Stimulated activated naive B cell treated with anti-CD40 and anti-IgM and Interleukin-4, amounts not matched to agents 10 μg/mL and 1 μg/mL and 100 μg/mL, for 72 hours (primary cell): ENCODE data around the gene RTCB.

Experiments used
- ATAC-seq, 2 donors: fragments of 150-1000 bp; cut with Tn5 transposase; replicated peaks; 2 replicates each; pipeline ENCODE4 v1.10.0; 2021; ENCODE audit warnings: moderate library complexity in 1 of 2
- DNase-seq: peaks from one replicate; pipeline ENCODE4 v3.0.0; 2021
- H3K27ac Mint-ChIP-seq: one replicate; pipeline ENCODE4 v1.8.0; 2022; ENCODE audit warnings: mild to moderate bottlenecking, mixed read lengths
- H3K27me3 Mint-ChIP-seq, 2 donors: one replicate each; pipeline ENCODE4 v1.8.0; 2022; ENCODE audit warnings: mixed read lengths in 2 of 2
- H3K36me3 Mint-ChIP-seq, 2 donors: one replicate each; pipeline ENCODE4 v1.8.0; 2022; ENCODE audit warnings: mixed read lengths in 2 of 2, mild to moderate bottlenecking in 1 of 2
- H3K4me1 Mint-ChIP-seq, 2 donors: one replicate each; pipeline ENCODE4 v1.8.0; 2022; ENCODE audit warnings: mixed read lengths in 2 of 2, mild to moderate bottlenecking in 1 of 2
- H3K4me3 Mint-ChIP-seq, 2 donors: one replicate each; pipeline ENCODE4 v1.8.0; 2022; ENCODE audit warnings: mild to moderate bottlenecking in 2 of 2, mixed read lengths in 2 of 2, moderate library complexity in 1 of 2
- H3K9me3 Mint-ChIP-seq, 2 donors: one replicate each; pipeline ENCODE4 v1.8.0; 2022; ENCODE audit warnings: mixed read lengths in 2 of 2, mild to moderate bottlenecking in 1 of 2

Gene RTCB

DNA sequence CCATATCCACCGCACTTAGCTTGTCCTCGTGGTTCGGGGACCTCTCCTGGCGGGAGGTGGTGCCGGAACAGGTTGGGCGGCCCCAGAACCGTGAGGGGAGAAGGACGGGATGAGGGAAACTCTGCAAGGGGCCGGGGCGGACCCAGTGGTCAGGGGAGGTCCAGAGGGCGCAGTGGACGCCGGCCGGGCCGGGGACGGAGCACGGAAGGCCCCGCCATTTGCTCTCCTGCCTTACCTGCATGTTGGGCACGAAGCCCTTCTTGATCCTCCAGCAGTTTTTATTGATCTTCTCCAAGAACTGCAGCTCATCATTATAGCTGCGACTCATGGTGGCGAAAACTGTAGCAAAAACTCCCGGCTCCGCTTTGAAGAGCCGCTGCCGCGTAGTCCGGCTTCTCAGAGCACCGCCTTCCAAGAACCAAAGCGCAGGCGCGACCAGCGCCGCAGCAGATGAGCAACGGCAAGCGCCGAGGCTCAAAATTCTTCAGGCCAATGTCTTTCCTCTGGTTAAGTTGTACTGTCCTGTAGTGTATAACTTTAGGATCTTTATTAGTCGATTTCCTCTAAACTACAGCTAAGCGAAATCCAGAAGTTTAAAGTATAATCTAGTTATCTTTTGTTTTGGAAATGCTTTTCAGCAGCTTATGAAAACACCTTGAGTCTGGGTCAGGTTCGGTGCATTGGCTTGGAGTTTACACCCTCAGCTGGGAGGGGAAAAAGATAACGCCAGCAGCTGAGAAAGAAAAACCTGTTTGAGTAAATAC, at the start of gene RTCB:
RTCB (minus strand) TSS at position 419 of the 764 bp plus-strand sequence; CDS start at position 328, 91 bp downstream.
- Mint-ChIP-seq H3K27me3 (peaks cover 3 to 10% of the 10 kb centered on the region in 2 donors), H3K9me3 (peaks cover 0 to 2% of the 10 kb centered on the region in 2 donors), H3K4me1 (peaks cover 27 to 42% of the 10 kb centered on the region in 2 donors), H3K36me3 (peaks cover 7 to 23% of the 10 kb centered on the region in 2 donors), H3K27ac (peak within 1 kb of the TSS; percentile 97), H3K4me3 (peak within 1 kb of the TSS; percentile 93 to 97)
- ATAC-seq (peak; percentile 79 to 81), DNase-seq (peak; percentile 92)

DNA sequence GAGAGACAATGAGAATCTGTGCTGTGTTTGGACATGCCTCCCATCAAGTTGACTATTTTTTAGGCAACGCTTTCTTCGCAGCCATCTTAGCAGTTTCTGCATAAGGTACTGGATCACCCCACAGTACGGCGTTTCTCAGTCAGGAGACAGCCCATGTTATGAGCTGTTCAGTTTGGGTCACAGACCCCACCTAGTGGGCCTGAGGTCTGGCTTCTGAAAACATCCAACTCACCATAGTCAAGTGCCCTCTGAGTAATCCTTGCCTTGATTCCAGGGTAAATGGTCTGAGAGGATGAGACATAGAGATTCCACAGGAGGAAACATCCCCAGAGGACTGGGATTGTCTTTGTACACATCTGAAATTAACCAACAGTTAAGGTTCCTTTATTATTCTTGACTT, 45.0 kb upstream of the RTCB start:
- DNase-seq, result no peak
- H3K27me3 Mint-ChIP-seq, result peaks cover 53 to 79% of the 10 kb centered on the region in 2 donors
- H3K36me3 Mint-ChIP-seq, result peaks cover 0 to 1% of the 10 kb centered on the region in 2 donors

DNA sequence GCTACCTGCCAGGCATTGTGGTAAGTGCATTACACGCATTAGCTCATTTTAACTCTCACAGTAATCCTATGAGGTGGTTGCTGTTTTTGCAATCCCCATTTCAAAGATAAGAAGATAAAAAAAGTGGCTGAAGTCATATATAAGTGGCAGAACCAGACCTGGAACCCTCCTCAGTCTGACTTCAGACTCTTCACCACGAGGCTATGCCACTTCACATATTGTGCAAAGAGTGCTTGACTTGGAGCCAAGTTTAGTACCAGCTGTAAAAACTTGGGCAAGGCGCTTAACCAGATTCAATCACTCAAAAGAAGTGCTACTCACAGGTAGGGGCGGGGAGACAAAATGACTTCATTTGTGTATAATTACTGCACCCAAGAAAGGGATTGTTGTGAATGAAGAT, 36.9 kb upstream of the RTCB start:
- no peak for ATAC-seq
- DNase-seq, result no peak
- Mint-ChIP-seq H3K27ac (no peak overlapping the region), H3K27me3 (peaks cover 9 to 29% of the 10 kb centered on the region in 2 donors), H3K36me3 (no peaks in the 10 kb centered on the region), H3K9me3 (no peaks in the 10 kb centered on the region), H3K4me1 (no peaks in the 10 kb centered on the region), H3K4me3 (no peak overlapping the region)

More for the DNA sequence above, 45.0 kb upstream of the RTCB start:
- Mint-ChIP-seq H3K9me3 (no peaks in the 10 kb centered on the region), H3K4me1 (peaks cover 4 to 8% of the 10 kb centered on the region in 2 donors), H3K4me3 (no peak overlapping the region), H3K27ac (no peak overlapping the region)
- ATAC-seq, result no peak

GRCh38 chr22:32446321-32446720, 34.3 kb upstream of the RTCB start:
- no peaks in the 10 kb centered on the region for H3K36me3 Mint-ChIP-seq
- DNase-seq, result no peak
- no peaks in the 10 kb centered on the region for H3K9me3 Mint-ChIP-seq
- no peak overlapping the region for H3K27ac Mint-ChIP-seq
- no peak overlapping the region for H3K4me3 Mint-ChIP-seq
- no peaks in the 10 kb centered on the region for H3K4me1 Mint-ChIP-seq
- no peak for ATAC-seq
- peaks cover 4 to 15% of the 10 kb centered on the region in 2 donors for H3K27me3 Mint-ChIP-seq

- ATAC-seq, result peak; percentile 34 to 46
- Mint-ChIP-seq H3K27ac (no peak overlapping the region), H3K9me3 (no peaks in the 10 kb centered on the region), H3K36me3 (no peaks in the 10 kb centered on the region), H3K4me1 (no peaks in the 10 kb centered on the region), H3K4me3 (no peak overlapping the region), H3K27me3 (peaks cover 4 to 15% of the 10 kb centered on the region in 2 donors)
- DNase-seq, result no peak
Observed at GRCh38 chr22:32444068-32444467, 32.0 kb upstream of the RTCB start.

GRCh38 chr22:32430352-32430751, 18.3 kb upstream of the RTCB start:
- Mint-ChIP-seq H3K36me3 (no peaks in the 10 kb centered on the region), H3K27me3 (peaks cover 25 to 36% of the 10 kb centered on the region in 2 donors), H3K4me3 (no peak overlapping the region), H3K27ac (no peak overlapping the region), H3K9me3 (no peaks in the 10 kb centered on the region), H3K4me1 (no peaks in the 10 kb centered on the region)
- ATAC-seq (no peak), DNase-seq (no peak)

GRCh38 chr22:32426881-32427280, 14.8 kb upstream of the RTCB start:
- Mint-ChIP-seq H3K9me3 (no peaks in the 10 kb centered on the region), H3K27ac (no peak overlapping the region), H3K36me3 (no peaks in the 10 kb centered on the region), H3K27me3 (peaks cover 27 to 34% of the 10 kb centered on the region in 2 donors), H3K4me3 (no peak overlapping the region), H3K4me1 (peaks cover 0 to 5% of the 10 kb centered on the region in 2 donors)
- DNase-seq (no peak), ATAC-seq (no peak)

DNA sequence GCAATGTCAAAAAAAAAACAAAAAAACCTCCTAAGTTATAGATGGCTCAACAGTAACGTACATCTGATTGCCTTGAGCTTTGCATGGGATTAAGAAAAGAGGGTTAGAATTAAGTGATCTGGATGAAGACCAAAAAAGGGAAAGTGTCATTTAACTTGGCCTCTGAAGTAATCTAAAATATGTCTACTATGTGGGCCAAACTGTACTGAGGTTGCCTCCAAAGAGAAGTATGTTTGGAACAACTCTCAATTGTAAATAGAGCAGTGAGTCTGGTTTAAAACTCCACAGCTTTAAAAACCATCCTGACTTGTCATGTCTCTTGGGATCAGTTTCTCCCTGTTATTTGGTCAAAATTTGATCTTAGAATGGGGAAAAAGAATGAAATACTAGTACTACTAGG, 11.6 kb upstream of the RTCB start:
- Mint-ChIP-seq H3K36me3 (no peaks in the 10 kb centered on the region), H3K4me3 (no peak overlapping the region), H3K27me3 (peaks cover 30 to 41% of the 10 kb centered on the region in 2 donors), H3K4me1 (peaks cover 0 to 5% of the 10 kb centered on the region in 2 donors), H3K9me3 (no peaks in the 10 kb centered on the region), H3K27ac (no peak overlapping the region)
- no peak for DNase-seq
- ATAC-seq, result no peak

GRCh38 chr22:32422062-32422461, 10.0 kb upstream of the RTCB start:
- Mint-ChIP-seq H3K9me3 (no peaks in the 10 kb centered on the region), H3K4me3 (no peak overlapping the region), H3K27ac (no peak overlapping the region), H3K4me1 (peaks cover 2 to 5% of the 10 kb centered on the region in 2 donors), H3K27me3 (peaks cover 26 to 40% of the 10 kb centered on the region in 2 donors), H3K36me3 (no peaks in the 10 kb centered on the region)
- DNase-seq (no peak), ATAC-seq (no peak)

GRCh38 chr22:32421484-32421883, 9.4 kb upstream of the RTCB start:
- no peaks in the 10 kb centered on the region for H3K36me3 Mint-ChIP-seq
- H3K4me3 Mint-ChIP-seq, result no peak overlapping the region
- peaks cover 2 to 5% of the 10 kb centered on the region in 2 donors for H3K4me1 Mint-ChIP-seq
- H3K9me3 Mint-ChIP-seq, result no peaks in the 10 kb centered on the region
- ATAC-seq, result no peak
- no peak for DNase-seq
- H3K27ac Mint-ChIP-seq, result no peak overlapping the region
- peaks cover 30 to 44% of the 10 kb centered on the region in 2 donors for H3K27me3 Mint-ChIP-seq

- no peaks in the 10 kb centered on the region for H3K36me3 Mint-ChIP-seq
- H3K4me1 Mint-ChIP-seq, result peaks cover 0 to 4% of the 10 kb centered on the region in 2 donors
- H3K4me3 Mint-ChIP-seq, result no peak overlapping the region
- H3K27me3 Mint-ChIP-seq, result peaks cover 28 to 44% of the 10 kb centered on the region in 2 donors
- no peak for DNase-seq
- no peak overlapping the region for H3K27ac Mint-ChIP-seq
- no peak for ATAC-seq
- H3K9me3 Mint-ChIP-seq, result no peaks in the 10 kb centered on the region
Observed at GRCh38 chr22:32417906-32418305, 5.9 kb upstream of the RTCB start.

DNA sequence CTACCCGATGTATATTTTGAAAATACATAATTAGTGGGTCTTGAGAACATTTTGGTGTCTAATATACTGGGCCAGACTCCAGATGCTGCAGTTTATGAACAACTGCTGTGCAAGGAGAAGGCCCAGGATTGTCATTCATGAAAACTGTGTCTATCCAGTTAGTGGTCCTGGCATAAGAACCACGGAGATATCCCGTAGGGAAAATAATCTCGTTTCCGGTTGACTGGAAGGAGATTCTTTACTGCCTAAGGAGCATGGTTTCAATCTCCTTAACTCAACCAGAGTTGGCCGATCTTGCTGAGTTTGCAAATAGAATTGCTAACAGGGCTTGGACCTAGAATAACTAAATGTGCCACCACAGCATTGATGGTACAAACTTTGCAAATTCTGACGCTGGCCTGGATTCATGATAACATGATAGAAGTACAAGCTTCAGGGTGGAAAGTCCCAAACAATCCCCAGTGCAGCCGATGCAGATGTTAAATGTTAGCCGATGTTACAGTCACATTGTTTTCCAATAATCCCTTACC, 4.6 kb upstream of the RTCB start:
- H3K27me3 Mint-ChIP-seq, result peaks cover 15 to 31% of the 10 kb centered on the region in 2 donors
- no peaks in the 10 kb centered on the region for H3K36me3 Mint-ChIP-seq
- peaks cover 8% of the 10 kb centered on the region in 2 donors for H3K4me1 Mint-ChIP-seq
- ATAC-seq, result no peak
- H3K4me3 Mint-ChIP-seq, result no peak overlapping the region
- H3K9me3 Mint-ChIP-seq, result no peaks in the 10 kb centered on the region
- no peak overlapping the region for H3K27ac Mint-ChIP-seq
- DNase-seq, result no peak

DNA sequence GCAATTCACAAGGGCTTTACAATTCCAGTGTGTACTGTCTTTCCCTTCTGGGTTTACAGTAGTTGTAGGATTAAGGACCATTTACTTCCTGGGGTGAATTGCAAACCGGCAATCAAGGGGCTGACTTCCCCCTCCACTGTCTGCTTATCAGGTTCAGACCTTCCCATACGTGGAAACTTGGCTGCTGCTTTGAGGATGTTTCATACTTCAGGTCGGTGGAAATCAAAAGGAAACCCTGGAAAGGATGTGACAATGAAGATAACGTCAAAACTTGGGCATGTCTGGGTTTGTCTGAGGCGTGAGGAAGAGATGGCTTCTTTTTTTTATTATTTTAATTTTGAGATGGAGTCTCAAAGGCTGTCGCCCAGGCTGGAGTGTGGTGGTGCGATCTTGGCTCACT, 2.1 kb upstream of the RTCB start:
- Mint-ChIP-seq H3K4me3 (no peak overlapping the region), H3K27me3 (peaks cover 4 to 20% of the 10 kb centered on the region in 2 donors), H3K36me3 (peaks cover 3 to 5% of the 10 kb centered on the region in 2 donors), H3K9me3 (no peaks in the 10 kb centered on the region), H3K4me1 (peaks cover 17 to 22% of the 10 kb centered on the region in 2 donors), H3K27ac (no peak overlapping the region)
- DNase-seq (no peak), ATAC-seq (no peak)

DNA sequence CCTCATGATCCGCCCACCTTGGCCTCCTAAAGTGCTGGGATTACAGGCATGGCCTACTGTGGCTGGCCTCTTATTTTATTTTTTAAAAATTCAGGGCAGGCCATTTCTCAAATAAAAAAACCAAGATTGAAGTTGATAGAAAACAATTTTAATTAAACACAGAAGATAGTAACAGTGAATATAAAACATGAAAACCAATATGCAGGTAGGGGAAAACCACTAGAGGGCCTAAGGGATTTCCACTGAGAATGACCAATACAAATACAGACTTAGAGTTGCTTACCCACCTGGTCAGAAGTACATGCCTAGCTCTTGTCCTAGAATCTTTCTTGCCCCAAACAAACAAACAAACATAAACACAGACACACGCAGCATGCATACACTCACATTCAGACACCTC, 1.7 kb upstream of the RTCB start:
- H3K27ac Mint-ChIP-seq, result no peak overlapping the region
- no peaks in the 10 kb centered on the region for H3K9me3 Mint-ChIP-seq
- H3K27me3 Mint-ChIP-seq, result peaks cover 4 to 17% of the 10 kb centered on the region in 2 donors
- DNase-seq (no peak), ATAC-seq (no peak)
- H3K36me3 Mint-ChIP-seq, result peaks cover 3 to 9% of the 10 kb centered on the region in 2 donors
- H3K4me1 Mint-ChIP-seq, result peaks cover 19 to 25% of the 10 kb centered on the region in 2 donors
- no peak overlapping the region for H3K4me3 Mint-ChIP-seq

DNA sequence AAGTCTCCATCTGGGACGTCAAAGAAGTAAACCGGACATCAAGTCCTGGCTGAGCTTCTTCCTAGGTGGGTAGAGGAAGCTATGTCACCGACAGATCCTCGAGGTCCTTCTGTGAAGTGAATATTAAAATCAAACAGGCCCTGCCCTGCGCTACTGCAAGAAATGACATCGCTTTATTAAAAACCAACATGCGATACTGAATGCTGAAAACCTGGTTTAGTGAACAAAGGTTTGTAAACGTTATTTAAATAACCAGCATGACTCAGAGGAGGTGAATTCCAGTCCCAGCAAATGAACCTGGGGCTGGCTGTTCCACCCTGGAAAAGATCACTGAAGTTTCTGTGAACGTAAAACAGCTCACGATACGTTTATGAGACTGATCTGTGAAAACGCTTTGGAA, 645 bp downstream of the RTCB start:
- Mint-ChIP-seq H3K9me3 (peaks cover 0 to 2% of the 10 kb centered on the region in 2 donors), H3K4me3 (peak overlapping the region; percentile 93 to 97), H3K4me1 (peaks cover 27 to 48% of the 10 kb centered on the region in 2 donors), H3K27me3 (peaks cover 0 to 6% of the 10 kb centered on the region in 2 donors), H3K27ac (peak overlapping the region; percentile 97), H3K36me3 (peaks cover 10 to 27% of the 10 kb centered on the region in 2 donors)
- DNase-seq, result no peak
- ATAC-seq, result peak in 1 of 2 donors; percentile 28
